Kidney (tissue), 14 donors: ENCODE results near the gene MSH5. TPM values are rescaled to one million over a fixed set of nuclear protein-coding genes. Genes with fewer than 3 reads are reported as not detected.

ENCODE experiments used
- DNase-seq, 5 donors: peaks; one replicate each; pipeline ENCODE4 v3.0.0-alpha.2; 2013 to 2020
- FAIRE-seq: peaks from 2 replicates; lab custom pipeline; 2012; peaks lifted over from hg19 to GRCh38; lab: Jason Lieb, UNC
- H3K27ac ChIP-seq, 2 donors: one replicate each; pipeline ENCODE4 v1.7.0; 2013; ENCODE audit warnings: low read depth in 2 of 2, low read length in 2 of 2, inconsistent platforms in 1 of 2
- H3K27me3 ChIP-seq: one replicate; pipeline ENCODE4 v1.7.1; 2013; ENCODE audit warnings: low read length, inconsistent platforms; ENCODE audit not compliant: control insufficient read depth, insufficient read depth
- H3K36me3 ChIP-seq, 3 donors: one replicate each; pipeline versions ENCODE4 v1.7.0 to v1.7.1; 2013; ENCODE audit warnings: low read length in 3 of 3, control low read depth in 1 of 3, inconsistent platforms in 1 of 3; ENCODE audit not compliant: insufficient read depth in 3 of 3, control insufficient read depth in 2 of 3
- H3K4me1 ChIP-seq, 3 donors: one replicate each; pipeline versions ENCODE4 v1.7.0 to v1.7.1; 2013; ENCODE audit warnings: low read length in 3 of 3, inconsistent platforms in 1 of 3, low read depth in 1 of 3; ENCODE audit not compliant: control insufficient read depth in 2 of 3, insufficient read depth in 2 of 3
- H3K4me3 ChIP-seq, 3 donors: one replicate each; pipeline versions ENCODE4 v1.7.0 to v1.8.1; 2013; ENCODE audit warnings: low read length in 3 of 3, control low read depth in 1 of 3, inconsistent platforms in 1 of 3
- H3K9ac ChIP-seq, 3 donors: one replicate each; pipeline versions ENCODE4 v1.7.0 to v1.7.1; 2013; ENCODE audit warnings: low read length in 3 of 3, control low read depth in 1 of 3, inconsistent platforms in 1 of 3
- H3K9me3 ChIP-seq, 3 donors: one replicate each; pipeline versions ENCODE4 v1.7.0 to v1.7.1; 2013; ENCODE audit warnings: low read length in 3 of 3, control low read depth in 1 of 3, inconsistent platforms in 1 of 3; ENCODE audit not compliant: control insufficient read depth in 2 of 3, insufficient read depth in 1 of 3
- intact Hi-C: fragments of 100-400 bp; cut with DNase I; formaldehyde crosslinking; loops from one replicate; pipeline ENCODE4 v1.11.1; 2022
- polyA plus RNA-seq: library from polyadenylated mRNA; stranded (reverse); fragments of 350-450 nt; fragmentation: Illumina TruSeq; extraction: RNeasy Lipid Tissue Mini Kit (QIAGEN cat#74804); gene quantifications from one replicate; pipeline ENCODE4 v1.2.3, GENCODE V29; 2014; ENCODE audit warnings: low read depth, low replicate concordance; ENCODE audit not compliant: insufficient read depth
- total RNA-seq: library from RNA; stranded (reverse); fragmentation: NEBNext Ultra II Directional; extraction: Animal tissue kit (Norgen Biotek cat#: 25700); gene quantifications from one replicate; pipeline ENCODE4 v1.2.1, GENCODE V29; 2021
- TF ChIP-seq, protein P1 (sequence below): IDR thresholded peaks from 3 replicates; pipeline ENCODE4 v1.5.1; 2012; ENCODE audit warnings: mild to moderate bottlenecking, moderate library complexity, borderline replicate concordance; ENCODE audit not compliant: insufficient read depth; ENCODE audit errors: extremely low read depth
- donor health status: control.
- donor health status: control.
- donor health status: control.
- donor health status: control.
- donor health status: control.
- donor health status: DM: yes; HTN: yes; CAD: no.
- donor health status: Normal renal cell carcinoma (clear cell type).

Gene MSH5
- total and polyA plus RNA-seq, 2 donors from 2014 or later, result 14.4 to 23.7 TPM

DNA sequence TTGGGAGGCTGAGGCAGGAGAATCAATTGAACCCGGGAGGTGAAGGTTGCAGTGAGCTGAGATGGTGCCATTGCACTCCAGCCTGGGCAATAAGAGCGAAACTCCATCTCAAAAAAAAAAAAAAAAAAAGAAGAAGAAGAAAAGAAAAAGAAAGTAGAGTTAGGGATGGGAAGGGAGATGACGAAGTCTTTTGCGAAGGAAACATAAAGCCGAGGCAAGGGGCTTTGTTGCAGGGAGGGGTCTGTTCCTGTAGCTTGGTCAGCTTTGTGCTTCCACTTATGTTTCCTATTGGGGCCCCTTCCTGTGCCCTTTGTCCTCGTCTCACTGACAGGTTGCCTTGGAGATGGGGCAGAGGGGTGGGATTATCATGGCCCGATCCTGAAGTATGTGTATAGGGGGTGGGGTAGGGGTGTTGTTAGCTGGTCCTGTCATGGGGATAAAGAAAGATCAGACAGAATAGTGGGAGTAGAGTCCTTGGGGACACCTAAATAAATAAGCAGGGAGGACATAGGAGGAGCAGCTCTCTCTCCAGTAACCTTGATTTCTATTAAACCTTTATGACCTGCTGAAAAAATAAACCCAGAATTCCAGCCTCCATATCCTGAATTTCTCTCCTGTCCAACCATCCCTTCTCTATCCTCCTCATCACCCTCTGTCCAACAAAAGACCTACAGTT, 2.4 kb upstream of the MSH5 start:
- H3K4me1 ChIP-seq, result peaks cover 10 to 34% (median 32%) of the 10 kb centered on the region in 3 donors
- H3K36me3 ChIP-seq, result peaks cover 2 to 13% (median 4%) of the 10 kb centered on the region in 3 donors
- H3K27ac ChIP-seq, result peak overlapping the region; percentile 87 to 92
- H3K27me3 ChIP-seq, result no peaks in the 10 kb centered on the region
- peak overlapping the region in 1 of 3 donors; percentile 62 for H3K9ac ChIP-seq
- H3K4me3 ChIP-seq, result peak overlapping the region in 2 of 3 donors; percentile 12 to 47
- H3K9me3 ChIP-seq, result no peaks in the 10 kb centered on the region
- DNase-seq (peak; percentile 12 to 94 (median 92)), FAIRE-seq (no peak)
- intact Hi-C loops, result no loop called here
- TF ChIP-seq, protein P1, sequence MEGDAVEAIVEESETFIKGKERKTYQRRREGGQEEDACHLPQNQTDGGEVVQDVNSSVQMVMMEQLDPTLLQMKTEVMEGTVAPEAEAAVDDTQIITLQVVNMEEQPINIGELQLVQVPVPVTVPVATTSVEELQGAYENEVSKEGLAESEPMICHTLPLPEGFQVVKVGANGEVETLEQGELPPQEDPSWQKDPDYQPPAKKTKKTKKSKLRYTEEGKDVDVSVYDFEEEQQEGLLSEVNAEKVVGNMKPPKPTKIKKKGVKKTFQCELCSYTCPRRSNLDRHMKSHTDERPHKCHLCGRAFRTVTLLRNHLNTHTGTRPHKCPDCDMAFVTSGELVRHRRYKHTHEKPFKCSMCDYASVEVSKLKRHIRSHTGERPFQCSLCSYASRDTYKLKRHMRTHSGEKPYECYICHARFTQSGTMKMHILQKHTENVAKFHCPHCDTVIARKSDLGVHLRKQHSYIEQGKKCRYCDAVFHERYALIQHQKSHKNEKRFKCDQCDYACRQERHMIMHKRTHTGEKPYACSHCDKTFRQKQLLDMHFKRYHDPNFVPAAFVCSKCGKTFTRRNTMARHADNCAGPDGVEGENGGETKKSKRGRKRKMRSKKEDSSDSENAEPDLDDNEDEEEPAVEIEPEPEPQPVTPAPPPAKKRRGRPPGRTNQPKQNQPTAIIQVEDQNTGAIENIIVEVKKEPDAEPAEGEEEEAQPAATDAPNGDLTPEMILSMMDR, result no peak

DNA sequence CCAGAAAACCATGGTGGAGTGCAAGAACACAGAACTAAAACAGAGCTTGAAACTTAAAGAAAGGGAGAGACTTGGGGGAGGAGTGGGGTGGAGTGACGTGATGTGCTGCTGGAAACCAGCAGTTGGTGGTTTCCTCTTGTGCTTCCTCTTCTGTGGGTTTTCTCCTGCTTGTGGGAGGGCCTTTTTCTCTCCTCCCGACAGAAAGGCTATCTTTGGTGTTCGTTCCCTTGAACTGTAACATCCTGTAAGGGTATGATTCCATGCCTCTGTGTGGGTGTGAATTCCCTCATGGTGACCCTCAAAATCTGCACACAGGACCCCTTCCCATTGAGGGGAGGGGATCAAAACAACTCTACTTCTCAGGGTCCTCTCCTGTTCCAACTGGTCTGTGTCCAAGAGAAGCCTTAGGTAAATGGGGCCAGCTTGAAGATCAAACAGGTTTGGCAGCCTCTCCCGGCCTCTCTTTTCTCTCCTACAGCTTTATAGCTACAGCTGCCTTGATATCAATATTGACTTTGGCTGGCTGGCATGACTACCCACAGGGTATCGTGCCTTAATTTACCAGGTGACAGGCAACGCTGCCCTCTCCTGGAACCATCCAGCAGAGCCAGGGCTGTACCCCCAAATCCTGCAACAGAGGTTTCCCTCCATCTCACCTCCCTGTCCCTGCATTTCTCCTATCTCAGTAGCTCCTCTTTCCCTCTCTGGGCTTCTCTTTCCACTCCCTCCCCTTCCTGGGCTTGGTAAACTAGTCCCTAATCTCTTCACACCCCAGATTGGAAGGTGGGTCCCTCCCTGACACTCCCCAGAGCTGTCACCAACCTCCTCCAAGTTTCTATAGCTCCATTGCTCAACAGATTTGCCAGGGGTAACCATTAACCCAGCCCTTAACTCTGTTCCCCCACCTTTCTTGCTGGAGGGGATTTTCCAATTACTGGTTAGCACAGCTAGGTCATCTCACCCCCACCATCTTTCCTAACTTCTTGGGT, 1.5 kb upstream of the MSH5 start:
- H3K9ac ChIP-seq, result peak overlapping the region in 2 of 3 donors; percentile 31 to 62
- FAIRE-seq, result no peak
- peak; percentile 46 to 93 (median 78) for DNase-seq
- H3K4me1 ChIP-seq, result peaks cover 10 to 34% (median 32%) of the 10 kb centered on the region in 3 donors
- H3K9me3 ChIP-seq, result no peaks in the 10 kb centered on the region
- peak overlapping the region; percentile 12 to 47 (median 35) for H3K4me3 ChIP-seq
- intact Hi-C loops, result no loop called here
- H3K27ac ChIP-seq, result peak overlapping the region; percentile 87 to 92
- TF ChIP-seq, protein P1, result no peak
- no peaks in the 10 kb centered on the region for H3K27me3 ChIP-seq
- H3K36me3 ChIP-seq, result peaks cover 0 to 7% (median 2%) of the 10 kb centered on the region in 3 donors

DNA sequence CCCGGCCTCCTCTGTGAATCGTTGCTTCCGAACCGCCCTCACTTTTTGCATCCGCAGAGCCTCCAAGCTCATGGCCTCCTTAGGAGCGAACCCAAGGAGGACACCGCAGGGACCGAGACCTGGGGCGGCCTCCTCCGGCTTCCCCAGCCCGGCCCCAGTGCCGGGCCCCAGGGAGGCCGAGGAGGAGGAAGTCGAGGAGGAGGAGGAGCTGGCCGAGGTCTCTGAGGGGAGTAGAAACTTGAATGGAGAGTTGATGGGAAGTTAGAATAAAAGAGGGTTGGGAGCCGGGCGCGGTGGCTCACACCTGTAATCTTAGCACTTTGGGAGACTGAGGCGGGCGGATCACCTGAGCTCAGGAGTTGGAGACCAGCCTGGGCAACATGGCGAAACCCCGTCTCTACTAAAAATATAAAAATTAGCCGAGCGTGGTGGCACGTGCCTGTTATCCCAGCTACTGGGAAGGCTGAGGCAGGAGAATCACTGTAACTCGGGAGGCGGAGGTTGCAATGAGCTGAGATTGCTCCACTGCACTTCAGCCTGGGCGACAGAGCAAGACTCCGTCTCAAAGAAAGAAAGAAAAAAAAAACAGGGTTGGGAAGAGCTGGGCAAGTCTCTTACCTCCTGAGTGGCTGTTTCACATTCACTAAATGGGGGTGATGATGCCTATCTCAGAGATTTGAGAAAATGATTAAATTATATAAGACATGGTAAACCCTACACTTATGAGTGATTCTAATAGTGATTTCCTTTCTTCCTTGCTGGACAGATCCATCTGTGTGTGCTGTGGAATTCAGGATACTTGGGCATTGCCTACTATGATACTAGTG, 805 bp downstream of the MSH5 start:
- peak overlapping the region; percentile 37 to 80 (median 60) for H3K9ac ChIP-seq
- H3K9me3 ChIP-seq, result no peaks in the 10 kb centered on the region
- peaks cover 0 to 2% (median 0%) of the 10 kb centered on the region in 3 donors for H3K36me3 ChIP-seq
- FAIRE-seq (no peak), DNase-seq (peak in 2 of 5 donors; percentile 38 to 47)
- peak overlapping the region; percentile 92 to 93 for H3K27ac ChIP-seq
- peak overlapping the region; percentile 74 to 93 (median 88) for H3K4me3 ChIP-seq
- H3K27me3 ChIP-seq, result no peaks in the 10 kb centered on the region
- TF ChIP-seq, protein P1, result no peak
- peaks cover 10 to 32% (median 27%) of the 10 kb centered on the region in 3 donors for H3K4me1 ChIP-seq
- intact Hi-C loops, result no loop called here
